ENCODE data around the gene SLC15A1.

Gene SLC15A1

GRCh38 chr13:98769736-98770135, 17.3 kb upstream of the SLC15A1 start:
- TF ChIP-seq CTCF (IDR thresholded peaks at IDR 0.05; ENCODE audit: insufficient read depth, low read depth, low read length, missing control alignments) = no peak
- no peak for DNase-seq (ENCODE audit: low read depth)
- no peak overlapping the region for H3K4me3 ChIP-seq (ENCODE audit: low read depth, low read length)

GRCh38 chr13:98768522-98768921, 16.1 kb upstream of the SLC15A1 start:
- no peak for DNase-seq (ENCODE audit: low read depth)
- TF ChIP-seq CTCF (IDR thresholded peaks at IDR 0.05; ENCODE audit: insufficient read depth, low read depth, low read length, missing control alignments) = no peak
- no peak overlapping the region for H3K4me3 ChIP-seq (ENCODE audit: low read depth, low read length)

- H3K4me3 ChIP-seq (ENCODE audit: low read depth, low read length) = no peak overlapping the region
- DNase-seq (ENCODE audit: low read depth) = no peak
- TF ChIP-seq CTCF (IDR thresholded peaks at IDR 0.05; ENCODE audit: insufficient read depth, low read depth, low read length, missing control alignments) = no peak
These were observed 14.2 kb upstream of the SLC15A1 start for GRCh38 chr13:98766697-98767096.

- H3K4me3 ChIP-seq (ENCODE audit: low read depth, low read length) = no peak overlapping the region
- no peak for TF ChIP-seq CTCF (IDR thresholded peaks at IDR 0.05; ENCODE audit: insufficient read depth, low read depth, low read length, missing control alignments)
- no peak for DNase-seq (ENCODE audit: low read depth)
These were observed 13.6 kb upstream of the SLC15A1 start for GRCh38 chr13:98765996-98766519.

GRCh38 chr13:98761986-98762616, 9.6 kb upstream of the SLC15A1 start:
- peak overlapping the region; percentile 40 for H3K4me3 ChIP-seq (ENCODE audit: low read depth, low read length)
- DNase-seq (ENCODE audit: low read depth) = no peak
- no peak for TF ChIP-seq CTCF (IDR thresholded peaks at IDR 0.05; ENCODE audit: insufficient read depth, low read depth, low read length, missing control alignments)

GRCh38 chr13:98761126-98761985, 8.9 kb upstream of the SLC15A1 start:
- peak overlapping the region; percentile 40 for H3K4me3 ChIP-seq (ENCODE audit: low read depth, low read length)
- peak; percentile 59 for DNase-seq (ENCODE audit: low read depth)
- no peak for TF ChIP-seq CTCF (IDR thresholded peaks at IDR 0.05; ENCODE audit: insufficient read depth, low read depth, low read length, missing control alignments)

All from GM12865 (cell line).